GM23338 (cell line): Measurements from ENCODE around the gene PRKAR1B.

Experiments used
- CREB1 ChIP-seq: fragments of 250-450 bp; sonication (Bioruptor Pico); IDR thresholded peaks from 2 replicates; pipeline ENCODE4 v1.5.0; 2020; ENCODE audit warnings: low read depth, mild to moderate bottlenecking, moderate library complexity
- CTCF ChIP-seq, 2 experiments: fragments of 200-600 bp in 1 of 2; sonication (generic) in 1 of 2; conservative IDR thresholded peaks; 2 replicates each; pipeline versions ENCODE4 v1.5.1 to v1.6.1; 2016 to 2017; ENCODE audit warnings: antibody characterized with exemption in 2 of 2, low read depth in 2 of 2, mild to moderate bottlenecking in 2 of 2, moderate library complexity in 1 of 2
- ETS1 ChIP-seq: IDR thresholded peaks from 2 replicates; pipeline ENCODE4 v1.6.1; 2016; ENCODE audit warnings: antibody characterized with exemption
- EZH2 ChIP-seq: fragments of 200-600 bp; sonication (generic); IDR thresholded peaks from one replicate; pipeline ENCODE4 v1.8.0; 2017; ENCODE audit warnings: antibody characterized with exemption, mild to moderate bottlenecking, low read depth; ENCODE audit not compliant: unreplicated experiment
- EZH2phosphoT487 ChIP-seq: fragments of 200-600 bp; sonication (generic); IDR thresholded peaks from one replicate; pipeline ENCODE4 v1.8.1; 2018; ENCODE audit warnings: antibody characterized with exemption; ENCODE audit not compliant: unreplicated experiment
- JUNB ChIP-seq: IDR thresholded peaks from one replicate; pipeline ENCODE4 v1.6.1; 2016; ENCODE audit warnings: antibody characterized with exemption; ENCODE audit not compliant: unreplicated experiment
- NANOG ChIP-seq: IDR thresholded peaks from 2 replicates; pipeline ENCODE4 v1.6.1; 2016; ENCODE audit warnings: antibody characterized with exemption, borderline replicate concordance
- POLR2AphosphoS5 ChIP-seq: IDR thresholded peaks from 2 replicates; pipeline ENCODE4 v1.6.1; 2016; ENCODE audit warnings: antibody characterized with exemption, low read depth
- REST ChIP-seq: IDR thresholded peaks from one replicate; pipeline ENCODE4 v1.6.1; 2018; ENCODE audit warnings: antibody characterized with exemption; ENCODE audit not compliant: unreplicated experiment
- STAT1 ChIP-seq: IDR thresholded peaks from one replicate; pipeline ENCODE4 v1.6.1; 2016; ENCODE audit warnings: antibody characterized with exemption; ENCODE audit not compliant: unreplicated experiment
- ZNF331 ChIP-seq: fragments of 250-450 bp; sonication (Bioruptor Pico); IDR thresholded peaks from 2 replicates; pipeline ENCODE4 v1.5.0; 2020; ENCODE audit warnings: low read depth, mild to moderate bottlenecking, moderate library complexity

GRCh38 chr7:636396-636795 lies 90.7 kb downstream of the PRKAR1B start:
- TF ChIP-seq CTCF (conservative IDR thresholded peaks at IDR 0.05; ENCODE audit: low read depth in 2 of 2) (peak in 1 of 2 experiments; percentile 51; a peak in 2 of 4 replicates), EZH2phosphoT487 (no peak), EZH2 (no peak), JUNB (no peak), REST (no peak), POLR2AphosphoS5 (no peak), CREB1 (CRISPR knock-in tag) (no peak), NANOG (no peak), STAT1 (no peak), ZNF331 (CRISPR knock-in tag) (no peak), ETS1 (no peak)
